Smooth muscle cell (in vitro differentiated cells): ENCODE data around the gene FARP1. TPM values are rescaled to one million over a fixed set of nuclear protein-coding genes. Genes with fewer than 3 reads are reported as not detected.

Source experiments
- DNase-seq: peaks from one replicate; lab custom pipeline; 2025; ENCODE audit not compliant: unreplicated experiment; lab: John Stamatoyannopoulos, UW
- H2AFZ ChIP-seq: fragments of 200-600 bp; sonication (generic); 2 replicates; pipeline ENCODE4 v1.6.0; 2016; ENCODE audit warnings: antibody characterized with exemption, low read depth, mild to moderate bottlenecking
- H3F3A ChIP-seq: fragments of 200-600 bp; sonication (generic); 2 replicates; pipeline ENCODE4 v1.6.0; 2017; ENCODE audit warnings: antibody characterized with exemption, low read depth
- H3K27ac ChIP-seq: fragments of 200-600 bp; sonication (generic); 2 replicates; pipeline ENCODE4 v1.5.1; 2016; ENCODE audit warnings: low read depth, mild to moderate bottlenecking
- H3K27me3 ChIP-seq: fragments of 200-600 bp; sonication (generic); 2 replicates; pipeline ENCODE4 v1.6.1; 2016; ENCODE audit warnings: low read depth, mild to moderate bottlenecking
- H3K36me3 ChIP-seq: fragments of 200-600 bp; sonication (generic); 2 replicates; pipeline ENCODE4 v1.5.1; 2016; ENCODE audit warnings: low read depth
- H3K4me1 ChIP-seq: fragments of 200-600 bp; sonication (generic); 2 replicates; pipeline ENCODE4 v1.5.1; 2016; ENCODE audit warnings: low read depth
- H3K4me2 ChIP-seq: fragments of 200-600 bp; sonication (generic); 2 replicates; pipeline ENCODE4 v1.6.0; 2016; ENCODE audit warnings: mild to moderate bottlenecking
- H3K4me3 ChIP-seq: fragments of 200-600 bp; sonication (generic); 2 replicates; pipeline ENCODE4 v1.5.1; 2016; ENCODE audit warnings: mild to moderate bottlenecking
- H3K79me2 ChIP-seq: fragments of 200-600 bp; sonication (generic); 2 replicates; pipeline ENCODE4 v1.6.0; 2016; ENCODE audit warnings: low read depth, mild to moderate bottlenecking
- H3K9ac ChIP-seq: fragments of 200-600 bp; sonication (generic); 2 replicates; pipeline ENCODE4 v1.6.0; 2016; ENCODE audit warnings: low read depth
- H3K9me3 ChIP-seq: fragments of 200-600 bp; sonication (generic); replicated peaks from 2 replicates; pipeline ENCODE4 v1.5.1; 2016; ENCODE audit warnings: low read depth
- H4K20me1 ChIP-seq: fragments of 200-600 bp; sonication (generic); 2 replicates; pipeline ENCODE4 v1.6.0; 2016; ENCODE audit warnings: low read depth
- WGBS: methylation state at CpG from one replicate; pipeline ENCODE4 v1.1.7; 2016; ENCODE audit warnings: low lambda C conversion rate; 5-methylcytosine and 5-hydroxymethylcytosine counted together
- polyA plus RNA-seq: library from polyadenylated mRNA; unstranded; fragments of >200 nt; fragmentation: Nextera tagmentation; extraction: Ambion mirVana; gene quantifications from 2 replicates; pipeline ENCODE4 v1.2.1, GENCODE V29; 2016
- total RNA-seq: library from RNA; depleted of rRNA; stranded (reverse); fragments of >200 nt; gene quantifications from 2 replicates; pipeline ENCODE4 v1.2.3, GENCODE V29; 2014
- TF ChIP-seq, protein P1 (sequence below): fragments of 200-600 bp; sonication (generic); IDR thresholded peaks from 2 replicates; pipeline ENCODE4 v1.5.1; 2017; ENCODE audit warnings: borderline replicate concordance, mild to moderate bottlenecking, antibody characterized with exemption; ENCODE audit not compliant: insufficient read depth, poor library complexity, severe bottlenecking

Gene FARP1
- total and polyA plus RNA-seq, 2 experiments from 2014 or later = 59.4 to 104 TPM

DNA sequence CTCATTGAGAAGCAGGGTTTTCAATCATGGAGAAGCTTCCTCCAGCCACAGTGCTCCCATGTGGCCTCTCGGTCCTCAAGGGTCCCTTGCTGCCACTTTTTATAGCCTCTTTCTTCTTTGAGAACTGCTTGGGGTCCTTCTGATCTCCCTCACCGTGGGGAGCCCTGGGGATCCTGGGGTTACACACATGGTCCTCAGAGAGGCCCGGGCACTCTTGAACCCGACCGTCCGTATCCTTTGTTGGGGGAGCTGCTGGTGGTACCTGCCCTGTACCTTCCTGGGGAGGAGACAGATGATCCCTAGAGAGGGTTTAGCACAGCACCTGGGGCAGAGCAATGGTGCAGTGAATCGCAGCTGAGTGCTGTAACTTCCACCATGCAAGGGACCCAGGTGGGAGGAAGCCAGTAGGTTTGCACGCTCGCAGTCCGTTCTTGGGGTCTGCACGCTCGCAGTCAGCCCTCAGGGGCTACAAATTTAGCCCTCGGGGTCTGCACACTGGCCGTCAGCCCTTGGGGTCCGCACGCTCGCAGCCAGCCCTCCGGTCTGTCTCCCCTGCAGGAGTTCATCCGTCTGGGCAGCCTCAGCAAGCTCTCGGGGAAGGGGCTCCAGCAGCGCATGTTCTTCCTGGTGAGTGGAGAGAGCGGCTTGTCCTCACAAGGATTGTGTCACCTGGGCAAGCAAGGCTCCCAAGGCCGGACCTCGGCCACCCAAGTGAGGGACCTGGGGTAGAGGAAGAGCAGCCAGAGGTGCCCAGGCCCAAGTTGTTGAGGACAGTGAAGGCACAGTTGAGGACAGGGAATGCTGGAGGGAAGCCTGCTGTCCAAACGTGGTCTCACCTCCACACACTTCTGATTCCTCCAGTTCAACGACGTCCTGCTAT lies 295.6 kb downstream of the FARP1 start:
- TF ChIP-seq, protein P1, sequence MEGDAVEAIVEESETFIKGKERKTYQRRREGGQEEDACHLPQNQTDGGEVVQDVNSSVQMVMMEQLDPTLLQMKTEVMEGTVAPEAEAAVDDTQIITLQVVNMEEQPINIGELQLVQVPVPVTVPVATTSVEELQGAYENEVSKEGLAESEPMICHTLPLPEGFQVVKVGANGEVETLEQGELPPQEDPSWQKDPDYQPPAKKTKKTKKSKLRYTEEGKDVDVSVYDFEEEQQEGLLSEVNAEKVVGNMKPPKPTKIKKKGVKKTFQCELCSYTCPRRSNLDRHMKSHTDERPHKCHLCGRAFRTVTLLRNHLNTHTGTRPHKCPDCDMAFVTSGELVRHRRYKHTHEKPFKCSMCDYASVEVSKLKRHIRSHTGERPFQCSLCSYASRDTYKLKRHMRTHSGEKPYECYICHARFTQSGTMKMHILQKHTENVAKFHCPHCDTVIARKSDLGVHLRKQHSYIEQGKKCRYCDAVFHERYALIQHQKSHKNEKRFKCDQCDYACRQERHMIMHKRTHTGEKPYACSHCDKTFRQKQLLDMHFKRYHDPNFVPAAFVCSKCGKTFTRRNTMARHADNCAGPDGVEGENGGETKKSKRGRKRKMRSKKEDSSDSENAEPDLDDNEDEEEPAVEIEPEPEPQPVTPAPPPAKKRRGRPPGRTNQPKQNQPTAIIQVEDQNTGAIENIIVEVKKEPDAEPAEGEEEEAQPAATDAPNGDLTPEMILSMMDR = no peak
- 98% methylated on average over 27 of the region's 27 CpGs for WGBS
- peaks cover 6% of the 10 kb centered on the region for H3K36me3 ChIP-seq

DNA sequence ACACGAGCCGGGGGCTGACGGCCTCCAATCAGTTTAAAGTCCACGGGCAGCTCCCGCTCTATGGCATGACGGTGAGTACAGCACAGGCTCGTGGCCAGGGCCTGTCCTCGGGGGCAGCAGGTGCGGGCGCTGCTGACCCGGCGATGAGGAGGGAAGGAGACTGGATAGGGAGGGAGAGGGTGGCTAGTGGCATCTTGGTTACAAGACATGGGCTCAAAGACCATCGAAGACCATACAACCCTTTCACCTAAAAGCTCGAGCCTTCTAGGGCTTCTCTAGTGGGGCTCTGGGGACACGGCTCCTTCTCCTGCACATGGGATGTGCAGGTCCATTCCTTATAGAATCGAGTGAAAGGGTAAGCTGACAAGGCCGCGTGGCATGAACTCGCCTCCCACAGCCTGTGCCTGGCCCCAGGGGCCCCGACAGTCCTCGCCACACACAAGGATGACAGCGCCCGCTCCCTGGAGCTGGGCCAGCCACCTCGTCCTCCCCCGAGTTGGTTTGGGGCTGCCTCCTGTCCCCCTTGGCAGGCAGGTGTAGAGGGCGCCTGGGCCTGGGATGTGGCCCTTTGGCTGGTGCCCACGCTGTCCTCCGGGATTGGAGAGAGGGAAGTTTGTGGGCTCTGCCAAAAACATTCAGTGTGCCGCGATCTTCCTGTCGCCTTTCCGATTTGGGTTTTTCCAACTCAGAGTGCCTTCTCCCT lies 296.4 kb downstream of the FARP1 start:
- TF ChIP-seq, protein P1 = no peak
- Histone ChIP-seq H3K4me3 (no peak overlapping the region), H3K27ac (no peak overlapping the region), H4K20me1 (no peaks in the 10 kb centered on the region), H3K36me3 (peaks cover 6% of the 10 kb centered on the region), H3K79me2 (no peaks in the 10 kb centered on the region), H3K9ac (no peak overlapping the region), H3K27me3 (no peaks in the 10 kb centered on the region), H2AFZ (no peak overlapping the region), H3K4me1 (no peaks in the 10 kb centered on the region), H3F3A (no peaks in the 10 kb centered on the region), H3K4me2 (no peak overlapping the region), H3K9me3 (no peaks in the 10 kb centered on the region)
- no peak for DNase-seq
- WGBS = 97% methylated on average over 32 of the region's 32 CpGs

More for the DNA sequence above, 295.6 kb downstream of the FARP1 start:
- no peaks in the 10 kb centered on the region for H3F3A ChIP-seq
- no peaks in the 10 kb centered on the region for H3K4me1 ChIP-seq
- H3K9ac ChIP-seq = no peak overlapping the region
- peaks cover 3% of the 10 kb centered on the region for H4K20me1 ChIP-seq
- no peaks in the 10 kb centered on the region for H3K79me2 ChIP-seq
- H3K4me2 ChIP-seq = no peak overlapping the region
- H3K27ac ChIP-seq = no peak overlapping the region
- H2AFZ ChIP-seq = no peak overlapping the region
- no peak overlapping the region for H3K4me3 ChIP-seq
- no peak for DNase-seq
- H3K27me3 ChIP-seq = no peaks in the 10 kb centered on the region
- no peaks in the 10 kb centered on the region for H3K9me3 ChIP-seq

GRCh38 chr13:98439896-98440295 lies 297.0 kb downstream of the FARP1 start:
- no peak for DNase-seq
- Histone ChIP-seq H3K36me3 (peaks cover 6% of the 10 kb centered on the region), H2AFZ (no peak overlapping the region)

More at GRCh38 chr13:98439896-98440295, 297.0 kb downstream of the FARP1 start:
- Histone ChIP-seq H3K79me2 (no peaks in the 10 kb centered on the region), H3K4me1 (no peaks in the 10 kb centered on the region), H3F3A (no peaks in the 10 kb centered on the region), H3K27me3 (no peaks in the 10 kb centered on the region), H4K20me1 (peaks cover 3% of the 10 kb centered on the region), H3K4me2 (no peak overlapping the region), H3K9ac (no peak overlapping the region), H3K27ac (no peak overlapping the region), H3K4me3 (no peak overlapping the region), H3K9me3 (no peaks in the 10 kb centered on the region)
- WGBS = 96% methylated on average over 16 of the region's 16 CpGs
- TF ChIP-seq, protein P1 = no peak
